GM19372 (cell line): ENCODE measurements around the gene FOXC1.

Experiments used
- ATAC-seq: cut with Tn5 transposase; IDR thresholded peaks from one replicate; pipeline ENCODE4 v1.9.1; 2021; ENCODE audit warnings: mild to moderate bottlenecking, low read depth, moderate library complexity; ENCODE audit not compliant: unreplicated experiment

FOXC1 gene

GRCh38 chr6:1609648-1610496, at the start of gene FOXC1:
Gene FOXC1 (plus strand): TSS chr6:1609915. CDS start chr6:1610446, 531 bp downstream.
- peak; percentile 57 for ATAC-seq

- ATAC-seq: no peak
Observed at GRCh38 chr6:1560281-1561058, 49.2 kb upstream of the FOXC1 start.

GRCh38 chr6:1561355-1561754, 48.4 kb upstream of the FOXC1 start:
- ATAC-seq: no peak

- ATAC-seq: no peak
Observed at GRCh38 chr6:1562171-1562955, 47.4 kb upstream of the FOXC1 start.

GRCh38 chr6:1569377-1569776, 40.3 kb upstream of the FOXC1 start:
- no peak for ATAC-seq

GRCh38 chr6:1570848-1571247, 38.9 kb upstream of the FOXC1 start:
- ATAC-seq: no peak

GRCh38 chr6:1572892-1573291, 36.8 kb upstream of the FOXC1 start:
- ATAC-seq: no peak

- no peak for ATAC-seq
Observed at GRCh38 chr6:1574083-1574761, 35.5 kb upstream of the FOXC1 start.

- ATAC-seq: no peak
Observed at GRCh38 chr6:1574890-1575209, 34.9 kb upstream of the FOXC1 start.

- ATAC-seq: no peak
Observed at GRCh38 chr6:1575210-1576041, 34.3 kb upstream of the FOXC1 start.

- ATAC-seq: no peak
Observed at GRCh38 chr6:1576166-1576565, 33.5 kb upstream of the FOXC1 start.

GRCh38 chr6:1576711-1577110, 33.0 kb upstream of the FOXC1 start:
- ATAC-seq: no peak

- no peak for ATAC-seq
Observed at GRCh38 chr6:1577146-1577680, 32.5 kb upstream of the FOXC1 start.

- no peak for ATAC-seq
Observed at GRCh38 chr6:1577896-1578745, 31.6 kb upstream of the FOXC1 start.

- ATAC-seq: no peak
Observed at GRCh38 chr6:1579096-1579495, 30.6 kb upstream of the FOXC1 start.

- ATAC-seq: no peak
Observed at GRCh38 chr6:1580109-1580508, 29.6 kb upstream of the FOXC1 start.

GRCh38 chr6:1580585-1580984, 29.1 kb upstream of the FOXC1 start:
- ATAC-seq: no peak
